Left forelimb (tissue), 1 donor: ENCODE results near the gene GPR171.
A peak's percentile ranks its signal among the peaks of the same experiment; 100 is the strongest.
"Not testable (repeated sequence)": the region's sequence is repeated elsewhere in the genome, so short reads cannot be mapped to it uniquely, and the experiment has no call there.

Experiments
- DNase-seq: peaks from one replicate; pipeline ENCODE4 v3.0.0-alpha.2; 2018; ENCODE audit warnings: low spot score

Gene GPR171

DNA sequence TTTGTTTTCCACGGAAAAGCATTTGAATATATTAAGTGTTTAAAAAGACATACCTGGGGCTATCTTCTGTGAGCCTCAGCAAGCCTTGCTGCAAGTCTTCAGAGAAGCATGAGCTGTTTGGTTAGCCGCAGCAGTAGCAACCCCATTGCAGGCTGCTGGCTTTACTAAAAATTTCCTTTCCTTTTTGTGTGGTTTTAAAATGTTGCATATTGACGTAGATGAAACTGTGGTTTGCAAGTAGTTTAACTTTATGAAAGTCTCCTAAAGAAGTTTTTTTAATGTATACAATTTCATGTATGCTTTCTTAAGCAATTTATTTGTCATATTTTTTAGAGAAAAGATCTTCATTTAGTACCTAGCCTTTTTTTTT lies at the start of gene GPR171:
TSS of gene GPR171 (minus strand) at position 166 of the 370 bp plus-strand sequence. CDS start 3,830 bp downstream, outside the sequence.
- no peak for DNase-seq

- no peak for DNase-seq
Measured at GRCh38 chr3:151248772-151249337, 45.8 kb upstream of the GPR171 start.

DNA sequence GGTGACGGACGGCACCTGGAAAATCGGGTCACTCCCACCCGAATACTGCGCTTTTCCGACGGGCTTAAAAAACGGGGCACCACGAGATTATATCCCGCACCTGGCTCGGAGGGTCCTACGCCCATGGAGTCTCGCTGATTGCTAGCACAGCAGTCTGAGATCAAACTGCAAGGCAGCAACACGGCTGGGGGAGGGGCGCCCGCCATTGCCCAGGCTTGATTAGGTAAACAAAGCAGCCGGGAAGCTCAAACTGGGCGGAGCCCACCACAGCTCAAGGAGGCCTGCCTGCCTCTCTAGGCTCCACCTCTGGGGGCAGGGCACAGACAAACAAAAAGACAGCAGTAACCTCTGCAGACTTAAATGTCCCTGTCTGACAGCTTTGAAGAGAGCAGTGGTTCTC lies 39.0 kb upstream of the GPR171 start:
- DNase-seq: not testable (repeated sequence)

- no peak for DNase-seq
Measured at GRCh38 chr3:151236736-151237135, 33.7 kb upstream of the GPR171 start.

DNA sequence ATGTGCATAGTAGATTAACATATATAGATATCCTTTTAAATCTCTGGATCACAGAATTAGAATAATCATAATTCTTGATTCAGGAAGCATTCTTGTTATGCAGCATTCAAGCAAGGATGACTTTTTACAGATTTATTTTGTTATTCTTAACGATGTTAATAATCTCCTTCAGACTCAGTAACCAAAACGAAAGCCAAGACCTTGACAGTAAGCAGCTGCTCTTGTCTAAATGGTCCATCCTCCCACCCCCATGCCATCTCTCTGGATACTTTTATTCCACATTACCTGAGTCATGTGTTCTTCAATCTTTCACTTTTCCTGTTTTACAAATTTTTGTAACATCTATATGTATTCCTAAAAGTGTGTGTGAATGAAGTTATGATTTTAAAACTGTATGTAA lies 33.3 kb upstream of the GPR171 start:
- no peak for DNase-seq

DNA sequence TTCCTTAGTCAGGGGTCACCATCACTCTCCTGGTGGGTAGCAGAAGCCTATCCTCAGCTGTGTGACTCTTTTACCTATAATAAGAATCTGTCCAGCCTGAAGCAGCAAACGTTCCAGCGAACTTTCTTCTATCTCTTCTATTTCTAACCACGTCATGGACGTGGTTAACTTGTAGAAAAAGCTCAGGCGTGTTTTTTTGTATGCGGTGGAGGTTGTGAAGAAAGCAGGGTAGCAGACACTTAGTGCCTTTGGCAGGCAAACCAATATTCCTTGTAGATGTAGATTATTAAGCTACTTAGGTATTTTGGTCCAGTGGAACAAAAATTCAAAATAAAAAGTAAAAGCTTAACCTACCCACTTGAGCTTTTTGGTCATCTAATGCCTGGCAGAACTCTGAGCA lies 31.8 kb upstream of the GPR171 start:
- no peak for DNase-seq

DNA sequence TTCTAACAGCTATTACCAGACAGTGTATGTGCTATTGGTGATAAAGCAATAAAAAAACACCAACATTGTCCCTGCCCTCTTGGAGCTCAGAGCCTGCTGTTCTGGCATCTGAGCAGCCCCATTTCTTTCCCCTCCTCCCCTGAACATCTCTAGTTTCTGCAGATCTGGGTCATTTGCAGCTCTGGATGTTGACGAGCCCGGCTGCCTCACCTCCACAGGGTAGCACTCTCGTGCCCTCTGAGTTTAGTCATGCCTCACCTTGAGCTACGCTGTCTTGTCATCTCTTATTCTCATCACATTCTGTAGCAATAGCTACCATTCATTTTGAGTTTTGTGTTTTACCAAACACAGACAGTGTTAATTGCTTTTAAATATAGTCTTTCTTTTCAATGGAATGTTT lies 30.0 kb upstream of the GPR171 start:
- no peak for DNase-seq

DNA sequence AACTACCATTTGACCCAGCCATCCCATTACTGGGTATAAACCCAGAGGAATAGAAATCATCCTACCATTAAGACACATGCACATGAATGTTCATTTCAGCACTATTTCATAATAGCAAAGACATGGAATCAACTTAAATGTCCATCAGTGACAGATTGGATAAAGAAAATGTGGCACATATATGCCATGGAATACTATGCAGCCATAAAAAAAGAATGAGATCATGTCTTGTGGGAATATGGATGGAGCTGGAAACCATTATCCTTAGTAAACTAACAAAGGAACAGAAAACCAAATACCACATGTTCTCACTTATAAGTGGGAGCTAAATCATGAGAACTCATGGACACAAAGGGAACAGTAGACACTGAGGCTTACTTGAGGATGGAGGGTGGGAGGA lies 29.4 kb upstream of the GPR171 start:
- not testable (repeated sequence) for DNase-seq

- no peak for DNase-seq
Measured at GRCh38 chr3:151230646-151231045, 27.6 kb upstream of the GPR171 start.

DNA sequence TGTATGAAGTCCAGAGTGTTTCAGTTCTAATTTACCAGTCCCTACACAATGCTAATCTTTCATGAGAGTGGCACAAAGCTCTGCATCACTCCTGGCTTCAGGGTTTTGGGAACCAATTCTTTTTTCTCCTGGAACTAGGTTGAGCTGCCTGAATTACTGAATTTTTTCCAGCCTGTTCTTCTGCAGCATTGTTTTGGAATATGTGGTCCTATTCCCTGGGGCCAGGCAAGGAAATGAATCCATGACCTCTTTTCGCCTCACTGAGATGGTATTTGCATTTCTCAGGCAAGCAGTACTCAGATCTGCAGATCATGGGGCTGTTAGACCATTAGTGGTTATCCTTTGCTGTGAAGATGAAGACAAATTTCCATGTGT lies 25.6 kb upstream of the GPR171 start:
- DNase-seq: no peak

- peak; percentile 82 for DNase-seq
Measured at GRCh38 chr3:151227807-151228665, 25.0 kb upstream of the GPR171 start.

- DNase-seq: no peak
Measured at GRCh38 chr3:151227266-151227806, 24.3 kb upstream of the GPR171 start.

- no peak for DNase-seq
Measured at GRCh38 chr3:151226825-151227224, 23.8 kb upstream of the GPR171 start.

- DNase-seq: no peak
Measured at GRCh38 chr3:151226088-151226563, 23.1 kb upstream of the GPR171 start.

GRCh38 chr3:151225040-151225975 lies 22.3 kb upstream of the GPR171 start:
- DNase-seq: no peak

GRCh38 chr3:151224268-151224866 lies 21.4 kb upstream of the GPR171 start:
- no peak for DNase-seq

DNA sequence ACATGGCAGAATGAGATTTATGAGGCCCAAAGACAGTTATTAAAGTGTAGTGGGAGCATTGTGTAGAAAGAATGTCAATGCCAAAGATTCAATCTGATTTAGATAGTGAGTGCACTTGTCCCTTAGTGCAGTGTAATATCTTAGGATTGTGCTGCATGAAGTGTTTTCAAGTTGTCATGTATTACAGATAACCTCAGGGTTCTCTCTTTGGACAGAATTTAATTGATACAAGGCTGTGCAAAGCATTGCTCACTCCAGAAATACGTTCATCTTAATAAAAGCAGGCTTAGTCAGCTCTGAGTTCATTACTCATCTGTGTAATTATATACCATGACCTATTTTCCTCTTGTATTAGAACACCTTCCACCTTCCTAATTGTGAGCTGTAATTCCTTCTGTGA lies 16.0 kb upstream of the GPR171 start:
- DNase-seq: no peak

DNA sequence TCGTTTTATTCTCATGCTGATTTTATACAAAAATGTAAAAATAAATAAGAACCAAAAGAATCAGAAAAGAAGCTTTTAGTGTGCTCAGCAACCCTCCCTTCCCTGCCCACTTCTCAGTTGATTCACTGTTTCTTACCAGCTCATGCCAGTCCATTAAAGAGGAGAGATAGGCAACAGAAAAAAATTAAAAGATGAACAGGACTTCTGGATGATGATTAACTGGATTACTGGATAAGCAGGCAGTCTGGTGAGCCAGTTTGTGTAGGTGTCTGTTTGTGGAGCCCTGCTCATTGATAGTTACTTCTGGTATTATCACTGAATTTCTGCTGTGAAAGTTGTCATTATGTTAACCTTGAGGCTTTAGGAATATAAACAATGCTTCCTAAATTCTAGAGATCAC lies 15.1 kb upstream of the GPR171 start:
- no peak for DNase-seq

DNA sequence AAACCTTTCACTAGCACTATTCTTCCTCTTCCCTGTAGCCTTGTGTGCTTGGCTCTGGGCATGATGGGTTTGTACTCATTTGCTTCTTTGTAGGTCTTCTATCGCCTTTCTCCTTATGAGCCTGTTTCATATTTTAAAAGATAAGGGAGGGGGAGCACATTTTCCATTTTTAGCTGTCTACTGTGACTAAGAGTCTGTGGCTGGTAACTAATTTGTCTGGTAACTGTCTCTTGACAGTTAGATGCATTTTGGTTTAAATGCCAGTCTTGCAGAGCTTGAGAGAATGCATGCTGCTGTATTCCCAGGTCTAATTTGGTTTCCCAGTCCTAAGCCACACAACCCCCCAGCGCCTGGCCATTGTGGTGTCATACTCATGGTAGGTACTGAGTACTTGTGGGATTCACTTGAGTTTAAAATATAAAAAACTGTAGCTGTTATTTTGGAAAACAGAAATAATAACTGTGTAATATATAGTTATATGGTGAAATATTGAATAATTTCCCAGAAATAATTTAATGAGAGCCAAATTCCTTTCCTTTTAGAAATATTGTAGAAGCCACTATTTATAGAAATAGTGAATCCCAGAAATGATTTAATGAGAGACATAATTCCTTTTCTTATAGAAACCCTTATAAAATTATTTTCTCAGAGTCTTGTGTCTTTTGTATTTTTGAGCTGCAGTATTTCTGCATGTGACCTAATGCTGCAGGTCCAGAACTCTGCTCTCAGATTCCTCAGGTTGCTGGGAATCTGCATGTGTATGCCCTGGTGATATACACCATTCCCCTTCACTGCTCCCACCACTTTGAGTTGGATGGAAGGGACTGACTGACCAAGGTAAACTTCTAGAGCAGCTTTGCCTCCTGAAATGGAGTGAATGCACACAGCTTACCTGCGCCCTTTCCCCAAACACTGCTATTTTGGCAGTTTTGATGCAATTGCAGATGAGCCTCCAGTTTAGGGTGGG lies 13.9 kb upstream of the GPR171 start:
- no peak for DNase-seq

DNA sequence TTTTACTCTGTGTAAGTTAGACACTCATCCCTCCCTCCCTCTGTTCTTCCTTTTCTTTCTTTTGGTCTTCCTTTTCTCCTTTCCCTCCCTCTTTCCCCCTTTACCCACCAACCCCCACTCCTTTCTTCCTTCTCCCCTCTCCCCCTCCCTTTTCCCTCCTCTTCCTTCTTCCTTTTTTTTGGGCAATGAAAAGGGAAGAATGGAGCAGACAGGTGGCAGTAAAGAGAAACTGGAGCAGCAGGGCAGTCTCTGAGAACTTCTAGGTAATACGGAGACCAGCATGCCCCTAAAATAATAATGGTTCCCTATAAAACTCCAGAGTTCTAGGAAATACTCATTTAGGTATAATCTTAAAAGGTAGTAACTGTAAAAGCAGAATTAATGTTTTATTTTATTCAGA lies 11.4 kb upstream of the GPR171 start:
- no peak for DNase-seq

DNA sequence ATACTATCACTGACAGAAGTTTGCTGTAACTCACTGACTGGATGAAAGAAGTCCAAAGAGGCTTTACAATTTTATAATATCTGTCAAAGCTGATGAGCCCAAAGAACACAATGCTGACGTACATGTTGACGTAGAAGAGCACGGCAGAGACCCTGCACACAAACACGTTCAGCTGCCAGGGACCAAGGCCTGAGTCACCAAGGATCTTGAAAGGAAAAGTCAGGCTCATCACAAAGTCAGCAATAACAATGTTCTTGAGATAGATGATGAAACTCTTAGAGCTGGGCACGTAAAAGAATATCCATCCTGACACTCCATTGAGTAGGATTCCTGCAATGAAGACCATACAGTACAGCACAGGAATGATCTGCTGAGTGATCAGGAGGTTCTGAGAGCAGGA lies 10.9 kb upstream of the GPR171 start:
- DNase-seq: no peak
